HG02588 (cell line): ENCODE measurements around the gene SMIM5.
"Not testable (repeated sequence)": the region's sequence is repeated elsewhere in the genome, so short reads cannot be mapped to it uniquely, and the experiment has no call there.

ENCODE experiments used
- ATAC-seq: cut with Tn5 transposase; IDR thresholded peaks from one replicate; pipeline ENCODE4 v1.9.1; 2021; ENCODE audit warnings: mild to moderate bottlenecking, moderate library complexity; ENCODE audit not compliant: unreplicated experiment

SMIM5 gene

GRCh38 chr17:75624021-75624420, 9.2 kb upstream of the SMIM5 start:
- ATAC-seq = no peak

DNA sequence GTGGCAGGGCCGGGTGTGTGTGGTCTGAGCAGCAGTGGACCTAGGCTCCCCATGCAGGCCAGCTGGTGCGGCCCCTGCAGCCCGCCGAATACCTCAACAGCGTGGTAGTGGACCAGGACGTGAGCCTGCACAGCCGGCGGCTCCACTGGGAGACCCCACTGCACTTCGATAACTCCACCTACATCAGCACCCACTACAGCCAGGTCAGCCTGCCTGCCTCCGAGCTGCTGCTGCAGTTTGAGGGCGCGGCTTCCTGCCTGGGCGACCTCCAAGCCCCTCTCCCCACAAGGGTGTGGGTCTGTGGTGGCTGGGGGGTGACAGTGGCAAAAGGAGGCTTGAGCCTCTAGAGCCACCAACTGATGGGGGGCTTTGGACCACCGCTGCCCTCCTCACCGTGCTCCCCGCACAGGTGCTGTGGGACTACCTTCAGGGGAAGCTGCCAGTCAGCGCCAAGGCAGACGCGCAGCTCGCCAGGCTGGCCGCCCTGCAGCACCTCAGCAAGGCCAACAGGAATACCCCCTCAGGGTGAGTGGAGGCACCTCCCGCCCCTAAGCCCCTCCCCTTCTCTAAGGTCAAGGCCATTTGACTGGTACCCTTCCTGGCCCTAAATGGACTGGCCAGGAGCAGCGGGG, 8.4 kb upstream of the SMIM5 start:
- ATAC-seq = no peak

GRCh38 chr17:75625813-75626486, 7.3 kb upstream of the SMIM5 start:
- no peak for ATAC-seq

- ATAC-seq = no peak
Observed at GRCh38 chr17:75626496-75627038, 6.7 kb upstream of the SMIM5 start.

DNA sequence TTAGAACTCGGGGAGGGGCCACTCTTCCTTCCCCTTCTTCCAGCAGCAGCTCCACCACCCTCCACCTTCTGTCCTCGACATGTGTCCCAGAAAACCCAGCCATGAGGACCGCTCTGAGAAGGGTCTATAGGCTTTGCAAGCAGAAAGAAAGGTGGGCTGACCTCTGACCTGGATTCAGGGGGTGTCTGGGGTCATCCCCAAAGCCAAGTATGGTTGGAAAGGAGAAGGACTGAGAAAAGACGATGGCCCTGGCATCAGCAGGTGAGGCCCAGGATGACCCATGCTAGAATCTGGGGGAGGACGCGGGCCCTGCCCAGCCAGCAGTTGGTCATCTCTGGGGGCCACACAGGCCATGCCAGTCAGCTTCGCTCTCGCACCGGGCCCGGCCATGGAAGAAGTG, 6.1 kb upstream of the SMIM5 start:
- no peak for ATAC-seq

DNA sequence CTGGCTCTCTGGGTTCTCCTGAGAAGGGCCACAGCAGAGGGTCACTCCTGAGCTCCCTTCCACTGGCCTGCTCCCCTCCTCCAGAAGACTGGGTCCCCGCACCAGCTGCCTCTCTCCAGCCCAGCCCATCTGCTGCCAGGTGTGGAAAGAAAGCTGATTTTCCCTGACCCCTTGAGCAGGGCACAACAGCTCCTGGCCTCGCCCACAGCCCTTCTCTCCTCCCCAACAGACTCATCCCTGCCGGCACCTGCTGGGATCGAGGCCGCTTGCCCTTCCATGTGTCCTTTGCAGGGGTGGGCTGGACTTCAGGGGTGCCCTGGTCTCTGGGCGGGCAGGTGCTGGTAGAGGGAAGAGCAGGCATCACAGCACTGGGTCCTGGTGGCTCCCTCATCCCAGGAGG, 4.8 kb upstream of the SMIM5 start:
- ATAC-seq = no peak

- no peak for ATAC-seq
Observed at GRCh38 chr17:75629157-75629556, 4.1 kb upstream of the SMIM5 start.

- no peak for ATAC-seq
Observed at GRCh38 chr17:75630071-75630917, 2.9 kb upstream of the SMIM5 start.

- ATAC-seq = no peak
Observed at GRCh38 chr17:75631353-75631752, 1.9 kb upstream of the SMIM5 start.

DNA sequence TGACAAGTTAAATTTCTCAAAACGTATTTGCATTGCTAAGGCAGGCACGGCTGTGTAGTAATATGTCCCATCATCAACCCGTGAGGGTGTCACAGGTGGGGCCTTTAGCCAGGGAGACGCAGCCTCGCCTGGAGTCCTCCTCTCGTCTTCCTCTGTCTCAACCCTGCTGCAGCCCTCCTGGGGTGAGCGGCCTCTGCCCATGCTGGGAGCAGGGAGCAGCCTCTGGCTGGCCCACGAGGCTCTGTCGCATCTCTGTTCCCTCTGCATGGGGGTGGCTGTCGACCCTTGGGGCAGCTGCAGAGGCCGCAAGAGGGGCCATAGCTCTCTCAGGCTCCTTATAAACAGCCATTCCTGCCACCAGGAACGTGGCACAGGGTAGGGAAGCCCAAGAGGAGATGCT, 806 bp upstream of the SMIM5 start:
- no peak for ATAC-seq

- ATAC-seq = no peak
Observed at GRCh38 chr17:75633486-75634375, 497 bp downstream of the SMIM5 start.

- ATAC-seq = no peak
Observed at GRCh38 chr17:75634376-75634740, 1.1 kb downstream of the SMIM5 start.

DNA sequence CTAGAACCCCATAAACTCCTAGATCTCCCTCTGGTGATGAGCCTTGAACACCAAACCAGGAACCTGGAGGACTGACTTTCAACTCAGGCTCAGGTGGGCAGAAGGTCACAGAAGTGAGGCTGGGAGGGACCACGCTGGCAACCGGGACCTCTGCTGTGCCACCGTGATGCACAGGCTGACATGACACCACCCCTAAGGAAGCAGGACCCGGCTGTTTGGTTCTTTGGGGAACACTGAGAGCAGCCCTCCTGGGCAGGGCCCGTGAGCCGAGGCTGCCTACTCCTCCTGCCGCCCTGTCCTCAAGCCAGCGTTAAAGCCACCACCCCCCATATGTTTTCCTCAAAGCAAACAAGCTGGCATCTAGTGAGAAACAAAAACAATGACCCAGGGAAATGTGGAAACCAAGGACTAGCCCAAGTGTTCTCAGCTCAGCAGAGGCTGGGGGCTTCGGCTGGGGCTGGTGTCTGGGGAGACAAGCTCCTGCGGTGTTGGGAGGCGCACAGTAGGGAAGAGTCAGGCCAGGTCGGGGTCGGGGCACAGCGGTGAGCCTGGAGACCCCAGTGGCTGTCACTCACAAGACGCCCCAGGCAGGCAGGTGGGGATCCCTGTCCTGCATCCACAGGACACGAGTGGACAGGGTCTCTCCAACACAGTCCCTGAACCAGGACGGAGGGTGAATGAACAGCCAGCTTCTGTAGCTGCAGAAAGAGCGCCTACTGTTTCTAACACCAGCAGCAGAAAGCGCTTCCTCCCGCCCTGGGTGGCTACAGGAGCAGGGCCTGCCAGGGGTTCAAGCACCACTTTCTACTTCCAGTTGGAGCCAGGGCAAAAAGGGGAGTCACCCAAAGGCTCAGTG, 1.7 kb downstream of the SMIM5 start:
- no peak for ATAC-seq

GRCh38 chr17:75635610-75636202, 2.5 kb downstream of the SMIM5 start:
- ATAC-seq = no peak

DNA sequence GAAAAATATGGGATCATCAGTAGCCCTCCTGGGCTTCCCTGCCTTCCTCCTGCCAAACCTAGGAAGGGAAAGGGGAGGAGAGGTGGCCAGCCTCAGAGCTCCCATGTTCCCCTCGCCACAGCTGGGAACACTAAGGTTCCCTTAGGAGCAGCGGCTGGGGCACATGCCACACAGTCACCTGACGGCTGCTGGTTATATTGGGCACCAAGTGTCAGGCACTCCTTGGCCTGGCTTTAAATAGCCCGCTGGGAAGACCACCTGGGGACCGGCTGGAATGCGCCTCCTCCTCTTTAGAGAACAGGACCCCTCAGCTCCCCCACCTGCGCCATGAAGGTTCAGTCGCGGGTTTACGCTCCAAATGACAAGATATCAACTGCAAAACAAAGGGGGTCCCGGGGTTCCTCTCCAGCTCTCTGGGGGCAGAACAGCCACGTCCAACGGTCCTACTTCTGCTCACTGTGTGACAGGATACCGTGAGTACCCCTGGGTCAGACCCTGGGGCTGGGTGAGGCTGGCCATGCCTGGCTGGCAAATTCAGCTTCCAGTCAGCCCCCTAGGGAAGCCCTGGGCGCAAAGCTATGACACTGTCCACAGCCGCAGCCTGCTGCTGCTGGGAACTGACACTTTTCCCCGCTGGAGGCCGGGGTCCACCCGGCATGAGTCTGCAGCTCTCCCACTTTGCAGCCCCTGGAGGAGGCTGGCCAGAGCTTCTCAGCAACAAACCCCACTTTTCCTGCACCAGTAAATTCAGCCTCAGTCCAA, 3.3 kb downstream of the SMIM5 start:
- ATAC-seq = no peak

DNA sequence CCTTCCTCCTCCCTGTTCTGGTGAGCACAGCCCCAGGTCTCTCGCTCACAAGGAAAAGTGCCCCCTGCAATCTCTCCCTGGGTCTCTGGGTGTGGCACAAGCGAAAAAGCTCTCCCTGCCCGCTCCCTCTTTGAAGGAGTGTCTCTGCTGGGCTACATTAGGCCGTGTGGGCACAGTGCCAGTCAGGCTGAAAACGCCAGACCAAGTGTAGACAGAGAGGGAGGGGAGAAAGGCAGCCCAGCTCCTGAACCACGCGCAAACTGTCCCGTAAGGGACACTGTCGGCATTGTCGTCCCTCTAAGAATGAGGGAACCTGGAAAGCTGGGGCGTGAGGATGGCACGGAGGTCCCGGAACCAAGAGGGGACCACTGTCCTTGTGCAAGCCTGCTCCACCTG, 3.9 kb downstream of the SMIM5 start:
- ATAC-seq = no peak

DNA sequence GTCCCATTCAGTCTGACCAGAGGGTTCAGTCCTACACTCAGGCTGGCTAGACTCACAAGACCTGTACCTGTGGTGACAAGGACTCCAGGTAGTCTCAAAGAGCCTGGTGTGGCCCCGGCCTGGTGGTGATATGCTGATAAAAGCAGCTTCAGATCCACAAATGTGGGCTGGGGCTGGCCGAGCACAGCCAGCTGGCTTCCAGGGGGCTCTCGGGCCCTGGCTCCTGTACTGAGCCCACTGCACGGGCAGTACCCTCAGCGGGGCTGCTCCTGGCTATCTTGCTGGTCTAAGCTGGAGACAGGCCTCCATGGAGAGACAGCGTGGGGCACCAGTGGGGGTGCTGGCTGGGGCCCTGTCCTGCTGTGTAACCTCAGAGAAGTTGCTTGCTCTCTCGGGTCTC, 4.3 kb downstream of the SMIM5 start:
- no peak for ATAC-seq

- not testable (repeated sequence) for ATAC-seq
Observed at GRCh38 chr17:75638039-75638438, 4.8 kb downstream of the SMIM5 start.

GRCh38 chr17:75638893-75639292, 5.7 kb downstream of the SMIM5 start:
- ATAC-seq = no peak
